Stomach (tissue), 9 donors: Measurements from ENCODE around the gene FUT6. TPM values are rescaled to one million over a fixed set of nuclear protein-coding genes. Genes with fewer than 3 reads are reported as not detected.

Source experiments
- DNase-seq, 2 donors: peaks; one replicate each; pipeline versions ENCODE4 v3.0.0 to v3.0.0-alpha.2; 2013 to 2019
- H3K27ac ChIP-seq, 5 donors: fragments of 200-600 bp in 4 of 5; sonication (generic) in 4 of 5; one replicate each; pipeline ENCODE4 v1.5.1; 2013 to 2019; ENCODE audit warnings: mild to moderate bottlenecking in 1 of 5, moderate library complexity in 1 of 5
- H3K27me3 ChIP-seq, 3 donors: fragments of 200-600 bp; sonication (generic); one replicate each; pipeline ENCODE4 v1.5.1; 2017 to 2019; ENCODE audit warnings: mixed run types in 1 of 3
- H3K36me3 ChIP-seq, 4 donors: fragments of 200-600 bp; sonication (generic); 1 replicate in 3 of 4; 2 replicates in 1 of 4; pipeline ENCODE4 v1.5.1; 2016 to 2019
- H3K4me1 ChIP-seq, 4 donors: fragments of 200-600 bp; sonication (generic); one replicate each; pipeline ENCODE4 v1.5.1; 2016 to 2019
- H3K4me3 ChIP-seq, 4 donors: fragments of 200-600 bp; sonication (generic) in 3 of 4; one replicate each; pipeline ENCODE4 v1.5.1; 2016 to 2019; ENCODE audit warnings: mild to moderate bottlenecking in 1 of 4
- H3K9me3 ChIP-seq, 4 donors: fragments of 200-600 bp; sonication (generic); one replicate each; pipeline ENCODE4 v1.5.1; 2016 to 2019
- EP300 ChIP-seq: sonication (generic); formaldehyde crosslinking; IDR thresholded peaks from one replicate; pipeline ENCODE4 v1.6.1; 2017; ENCODE audit warnings: antibody characterized with exemption
- POLR2A ChIP-seq, 4 donors: fragments of 450-650 bp; IDR thresholded peaks; one replicate each; pipeline ENCODE4 v1.6.1; 2016; ENCODE audit warnings: antibody characterized with exemption in 4 of 4, control low read depth in 2 of 4, mild to moderate bottlenecking in 1 of 4, moderate library complexity in 1 of 4
- POLR2AphosphoS5 ChIP-seq, 3 donors: sonication (generic); formaldehyde crosslinking; IDR thresholded peaks; one replicate each; pipeline ENCODE4 v1.6.1; 2016; ENCODE audit warnings: antibody characterized with exemption in 3 of 3
- WGBS, 5 donors: extraction: QIAGEN DNeasy Blood & Tissue Kit in 3 of 5; methylation state at CpG; one replicate each; pipeline versions ENCODE4 v1.1.5 to v1.1.7; 2013 to 2018; 5-methylcytosine and 5-hydroxymethylcytosine counted together
- intact Hi-C: fragments of 100-400 bp; cut with DNase I; formaldehyde crosslinking; loops from one replicate; pipeline ENCODE4 v1.15.1; 2023; ENCODE audit warnings: low total_unique reads
- polyA plus RNA-seq, 3 donors: library from polyadenylated mRNA; stranded (reverse); fragments of 200-250 nt; gene quantifications; one replicate each; pipeline ENCODE4 v1.2.3, GENCODE V29; 2013
- total RNA-seq, 5 donors: library from RNA; depleted of rRNA; stranded (reverse); fragments of >200 nt; gene quantifications; one replicate each; pipeline versions ENCODE4 v1.1.0 to v1.2.3, GENCODE V29; 2014 to 2016
- TF ChIP-seq, protein P1 (sequence below), 7 experiments: fragments of 450-650 bp in 4 of 7; fragments of 200-600 bp in 3 of 7; sonication (generic) in 3 of 7; IDR thresholded peaks; one replicate each; pipeline ENCODE4 v1.5.1; 2016 to 2019; ENCODE audit warnings: antibody characterized with exemption in 7 of 7, control low read depth in 2 of 7, mild to moderate bottlenecking in 1 of 7
- donor health status: healthy with polysubstance abuse.
- donor health status: Bipolar disorder and iron deficiency.
- donor health status: healthy.

The FUT6 gene
- total and polyA plus RNA-seq, 8 donors, result 0.18 to 105 (median 15.3) TPM; not detected in 5

DNA sequence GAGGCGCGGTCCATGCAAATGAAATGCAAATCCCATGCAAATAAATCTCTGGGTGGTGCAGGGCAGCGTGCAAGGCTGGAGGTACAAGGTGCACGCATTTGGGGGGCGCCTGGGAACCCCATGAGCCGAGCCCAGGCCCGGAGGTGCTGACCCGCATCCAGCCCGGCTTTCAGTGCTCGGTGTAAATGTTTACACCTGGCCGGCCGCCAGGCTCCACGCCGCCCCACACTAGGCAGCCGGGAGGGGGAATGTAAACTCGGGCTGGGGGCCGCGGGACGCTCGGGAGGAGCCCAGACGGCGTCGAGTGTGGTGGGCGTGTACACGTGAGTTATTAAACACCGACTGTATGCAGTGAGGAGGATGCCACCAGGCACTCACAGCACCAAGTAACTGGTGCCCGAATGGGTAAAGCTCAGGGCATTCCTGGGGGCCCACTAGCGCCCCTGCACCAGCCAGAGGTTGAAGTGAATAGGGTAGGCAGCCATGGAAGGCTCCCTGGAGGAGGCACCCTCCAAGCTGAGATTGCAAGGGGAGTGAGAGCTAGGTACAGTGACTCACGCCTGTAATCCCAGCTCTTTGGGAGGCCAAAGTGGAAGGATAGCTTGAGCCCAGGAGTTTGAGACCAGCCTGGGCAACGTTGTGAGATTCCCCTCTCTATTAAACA is 17.2 kb downstream of the FUT6 start:
- peak; percentile 62 to 69 for DNase-seq
- H3K36me3 ChIP-seq, result no peaks in the 10 kb centered on the region
- peaks cover 17 to 41% (median 21%) of the 10 kb centered on the region in 4 donors for H3K4me1 ChIP-seq
- intact Hi-C loops, result no loop called here
- WGBS, 5 donors, result 15 to 41% (median 22%) methylated on average over 18 to 30 of the region's 30 CpGs
- no peaks in the 10 kb centered on the region for H3K9me3 ChIP-seq
- H3K4me3 ChIP-seq, result no peak overlapping the region
- H3K27ac ChIP-seq, result no peak overlapping the region
- H3K27me3 ChIP-seq, result no peaks in the 10 kb centered on the region
- no peak for TF ChIP-seq POLR2A (IDR thresholded peaks at IDR 0.05)
- TF ChIP-seq POLR2AphosphoS5 (IDR thresholded peaks at IDR 0.05), result no peak
- no peak for TF ChIP-seq EP300
- TF ChIP-seq, protein P1, sequence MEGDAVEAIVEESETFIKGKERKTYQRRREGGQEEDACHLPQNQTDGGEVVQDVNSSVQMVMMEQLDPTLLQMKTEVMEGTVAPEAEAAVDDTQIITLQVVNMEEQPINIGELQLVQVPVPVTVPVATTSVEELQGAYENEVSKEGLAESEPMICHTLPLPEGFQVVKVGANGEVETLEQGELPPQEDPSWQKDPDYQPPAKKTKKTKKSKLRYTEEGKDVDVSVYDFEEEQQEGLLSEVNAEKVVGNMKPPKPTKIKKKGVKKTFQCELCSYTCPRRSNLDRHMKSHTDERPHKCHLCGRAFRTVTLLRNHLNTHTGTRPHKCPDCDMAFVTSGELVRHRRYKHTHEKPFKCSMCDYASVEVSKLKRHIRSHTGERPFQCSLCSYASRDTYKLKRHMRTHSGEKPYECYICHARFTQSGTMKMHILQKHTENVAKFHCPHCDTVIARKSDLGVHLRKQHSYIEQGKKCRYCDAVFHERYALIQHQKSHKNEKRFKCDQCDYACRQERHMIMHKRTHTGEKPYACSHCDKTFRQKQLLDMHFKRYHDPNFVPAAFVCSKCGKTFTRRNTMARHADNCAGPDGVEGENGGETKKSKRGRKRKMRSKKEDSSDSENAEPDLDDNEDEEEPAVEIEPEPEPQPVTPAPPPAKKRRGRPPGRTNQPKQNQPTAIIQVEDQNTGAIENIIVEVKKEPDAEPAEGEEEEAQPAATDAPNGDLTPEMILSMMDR (IDR thresholded peaks at IDR 0.05), result no peak

DNA sequence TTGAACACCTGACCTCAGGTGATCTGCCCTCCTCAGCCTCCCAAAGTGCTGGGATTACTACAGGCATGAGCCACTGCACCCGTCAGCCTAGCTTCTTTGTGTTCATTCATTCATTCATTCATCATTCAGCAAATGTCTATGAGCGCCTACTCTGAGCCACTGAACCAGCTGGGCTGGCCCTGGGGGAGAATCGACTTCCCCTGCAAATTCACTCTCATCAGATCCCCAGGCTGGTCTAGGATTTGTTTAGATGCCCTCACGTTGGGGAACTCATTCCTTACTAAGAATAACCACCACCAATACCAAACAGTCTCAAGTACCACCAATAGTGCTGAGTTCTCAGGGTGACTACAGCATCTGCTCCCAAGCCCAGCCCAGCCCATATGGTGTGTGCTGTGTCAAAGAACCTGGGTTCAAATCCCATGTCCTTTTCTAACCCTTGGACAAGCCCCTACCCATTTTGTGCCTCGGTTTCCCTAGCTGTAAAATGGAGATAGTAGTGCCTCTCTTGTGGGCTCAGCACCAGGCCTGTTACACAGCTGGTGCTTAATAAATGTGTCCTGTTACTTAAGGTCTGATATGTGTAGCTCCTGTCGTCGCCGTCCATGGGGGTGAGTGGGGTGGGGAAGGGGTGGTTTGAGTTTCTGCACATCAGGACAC is 17.9 kb downstream of the FUT6 start:
- no peaks in the 10 kb centered on the region for H3K27me3 ChIP-seq
- DNase-seq, result no peak
- no peak overlapping the region for H3K27ac ChIP-seq
- WGBS, 5 donors, result 32 to 52% (median 44%) methylated on average over 8 of the region's 8 CpGs
- no peaks in the 10 kb centered on the region for H3K36me3 ChIP-seq
- no peaks in the 10 kb centered on the region for H3K9me3 ChIP-seq
- H3K4me3 ChIP-seq, result no peak overlapping the region
- peaks cover 11 to 34% (median 14%) of the 10 kb centered on the region in 4 donors for H3K4me1 ChIP-seq
- TF ChIP-seq, protein P1 (IDR thresholded peaks at IDR 0.05), result no peak
- TF ChIP-seq POLR2AphosphoS5 (IDR thresholded peaks at IDR 0.05) (no peak), EP300 (no peak), POLR2A (IDR thresholded peaks at IDR 0.05) (no peak)
- intact Hi-C loops, result no loop called here

DNA sequence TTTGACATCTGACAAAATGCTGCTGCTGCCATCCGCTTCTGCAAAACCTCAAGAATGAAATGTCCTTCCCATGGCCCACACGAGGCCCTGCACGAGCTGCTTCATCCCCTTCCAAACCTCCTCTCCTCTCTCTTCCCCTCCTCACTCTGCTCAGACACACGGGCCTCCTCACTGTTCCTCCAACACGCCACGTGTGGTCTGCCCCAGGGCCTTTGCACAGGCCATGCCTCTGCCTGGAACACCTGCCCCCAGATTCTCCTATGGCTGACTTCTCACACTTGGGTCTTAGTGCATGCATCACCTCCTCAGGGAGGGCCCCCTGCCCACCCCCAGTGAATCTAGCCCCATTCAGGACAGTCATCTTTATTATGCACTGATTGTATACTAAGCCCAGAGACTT is 18.7 kb downstream of the FUT6 start:
- intact Hi-C loops, result no loop called here
- TF ChIP-seq POLR2A (IDR thresholded peaks at IDR 0.05) (no peak), POLR2AphosphoS5 (IDR thresholded peaks at IDR 0.05) (no peak), EP300 (no peak)
- TF ChIP-seq, protein P1 (IDR thresholded peaks at IDR 0.05), result no peak
- H3K27ac ChIP-seq, result no peak overlapping the region
- no peak overlapping the region for H3K4me3 ChIP-seq
- DNase-seq, result peak in 1 of 2 donors; percentile 12
- no peaks in the 10 kb centered on the region for H3K27me3 ChIP-seq
- 43 to 75% (median 63%) methylated on average over 6 of the region's 6 CpGs for WGBS, 5 donors
- H3K9me3 ChIP-seq, result no peaks in the 10 kb centered on the region
- H3K36me3 ChIP-seq, result no peaks in the 10 kb centered on the region
- H3K4me1 ChIP-seq, result peaks cover 10 to 28% (median 11%) of the 10 kb centered on the region in 4 donors

DNA sequence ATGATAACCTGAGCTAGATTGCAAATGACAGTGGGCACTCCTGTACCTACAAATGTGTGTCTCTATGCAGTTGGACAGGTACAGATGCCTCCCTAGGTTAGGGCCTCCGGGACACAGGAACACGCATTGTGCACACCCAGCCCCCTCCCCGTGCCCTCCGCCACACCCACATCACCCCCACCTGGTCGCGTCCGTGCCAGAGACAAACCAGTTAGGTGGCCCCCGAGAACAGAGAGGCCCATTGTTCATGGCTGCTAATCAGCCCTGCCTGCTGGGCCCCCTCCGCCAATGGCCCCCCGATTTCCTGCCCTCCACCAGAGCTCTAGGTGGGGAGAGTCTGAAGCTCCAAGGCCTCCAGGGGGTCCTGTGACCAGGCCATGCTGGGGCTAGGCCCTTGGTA is 20.9 kb downstream of the FUT6 start:
- TF ChIP-seq, protein P1 (IDR thresholded peaks at IDR 0.05), result no peak
- no peak for TF ChIP-seq POLR2A (IDR thresholded peaks at IDR 0.05)
- TF ChIP-seq EP300, result no peak
- DNase-seq, result peak in 1 of 2 donors; percentile 81

More for the DNA sequence above, 20.9 kb downstream of the FUT6 start:
- no peak overlapping the region for H3K4me3 ChIP-seq
- no peaks in the 10 kb centered on the region for H3K36me3 ChIP-seq
- no peak overlapping the region for H3K27ac ChIP-seq
- intact Hi-C loops, result no loop called here
- no peaks in the 10 kb centered on the region for H3K9me3 ChIP-seq
- 30 to 59% (median 42%) methylated on average over 4 to 10 of the region's 10 CpGs for WGBS, 5 donors
- H3K4me1 ChIP-seq, result peaks cover 10 to 28% (median 11%) of the 10 kb centered on the region in 4 donors
- no peaks in the 10 kb centered on the region for H3K27me3 ChIP-seq
